OCI-LY1 (cell line): ENCODE results near the gene TASOR2.

Source experiments
- EZH2 ChIP-seq: fragments of 200-600 bp; sonication (generic), shearing (Covaris generic); IDR thresholded peaks from 2 replicates; pipeline ENCODE4 v1.8.0; 2017; ENCODE audit warnings: borderline replicate concordance, mixed run types, mild to moderate bottlenecking, antibody characterized with exemption, low read length, moderate library complexity, mixed read lengths
- TF ChIP-seq, protein P1 (sequence below): fragments of 200-600 bp; sonication (generic), shearing (Covaris generic); IDR thresholded peaks from 2 replicates; pipeline ENCODE4 v1.5.1; 2017; ENCODE audit warnings: mild to moderate bottlenecking, antibody characterized with exemption, low read length, moderate library complexity, mixed read lengths

DNA sequence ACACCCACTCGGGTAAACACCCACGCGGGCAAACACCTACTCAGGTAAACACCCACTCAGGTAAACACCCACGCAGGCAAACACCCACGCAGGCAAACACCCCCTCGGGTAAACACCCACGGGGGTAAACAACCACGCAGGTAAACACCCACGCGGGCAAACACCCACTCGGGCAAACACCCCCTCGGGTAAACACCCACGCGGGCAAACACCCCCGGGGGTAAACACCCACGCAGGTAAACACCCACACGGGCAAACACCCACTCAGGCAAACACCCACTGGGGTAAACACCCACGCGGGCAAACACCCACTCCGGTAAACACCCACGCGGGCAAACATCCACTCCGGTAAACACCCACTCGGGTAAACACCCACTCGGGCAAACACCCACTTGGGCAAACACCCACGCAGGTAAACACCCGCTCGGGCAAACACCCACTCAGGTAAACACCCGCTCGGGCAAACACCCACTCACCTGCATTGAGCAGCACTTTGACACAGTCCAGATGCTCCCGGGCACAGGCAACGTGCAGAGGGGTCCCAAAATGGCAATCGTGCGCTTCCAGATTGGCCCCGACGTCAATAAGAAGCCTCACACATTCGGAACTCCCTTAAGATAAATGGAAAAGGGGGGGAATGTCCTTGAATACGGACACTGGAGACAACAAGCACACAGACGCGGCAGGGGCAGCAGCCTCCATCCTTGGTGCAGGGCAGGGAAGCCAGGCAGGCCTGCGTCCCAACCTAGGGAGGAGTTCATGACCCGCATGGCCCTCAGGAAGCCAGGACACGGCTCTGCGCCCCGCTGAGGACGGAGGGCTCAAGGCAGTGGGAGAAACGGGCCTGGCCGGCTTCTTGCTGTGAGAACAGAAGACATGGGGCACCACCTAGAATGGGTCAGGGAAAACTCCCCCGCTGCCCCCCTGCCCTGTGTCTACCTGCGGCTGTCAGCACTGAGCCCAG, 35.9 kb upstream of the TASOR2 start:
- no peak for TF ChIP-seq EZH2
- TF ChIP-seq, protein P1, sequence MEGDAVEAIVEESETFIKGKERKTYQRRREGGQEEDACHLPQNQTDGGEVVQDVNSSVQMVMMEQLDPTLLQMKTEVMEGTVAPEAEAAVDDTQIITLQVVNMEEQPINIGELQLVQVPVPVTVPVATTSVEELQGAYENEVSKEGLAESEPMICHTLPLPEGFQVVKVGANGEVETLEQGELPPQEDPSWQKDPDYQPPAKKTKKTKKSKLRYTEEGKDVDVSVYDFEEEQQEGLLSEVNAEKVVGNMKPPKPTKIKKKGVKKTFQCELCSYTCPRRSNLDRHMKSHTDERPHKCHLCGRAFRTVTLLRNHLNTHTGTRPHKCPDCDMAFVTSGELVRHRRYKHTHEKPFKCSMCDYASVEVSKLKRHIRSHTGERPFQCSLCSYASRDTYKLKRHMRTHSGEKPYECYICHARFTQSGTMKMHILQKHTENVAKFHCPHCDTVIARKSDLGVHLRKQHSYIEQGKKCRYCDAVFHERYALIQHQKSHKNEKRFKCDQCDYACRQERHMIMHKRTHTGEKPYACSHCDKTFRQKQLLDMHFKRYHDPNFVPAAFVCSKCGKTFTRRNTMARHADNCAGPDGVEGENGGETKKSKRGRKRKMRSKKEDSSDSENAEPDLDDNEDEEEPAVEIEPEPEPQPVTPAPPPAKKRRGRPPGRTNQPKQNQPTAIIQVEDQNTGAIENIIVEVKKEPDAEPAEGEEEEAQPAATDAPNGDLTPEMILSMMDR = no peak
